Fibroblast of mammary gland (primary cell): ENCODE results near the gene LSS.
"Not testable (repeated sequence)": the region's sequence is repeated elsewhere in the genome, so short reads cannot be mapped to it uniquely, and the experiment has no call there.

Experiments
- DNase-seq: peaks from one replicate; pipeline ENCODE4 v3.0.0-alpha.2; 2010; ENCODE audit warnings: low read depth
- H3K4me3 ChIP-seq: 2 replicates; pipeline ENCODE4 v1.5.1; 2011; ENCODE audit warnings: low read depth, mild to moderate bottlenecking, low read length, moderate library complexity; ENCODE audit not compliant: control insufficient read depth
- CTCF ChIP-seq: conservative IDR thresholded peaks from 2 replicates; pipeline ENCODE4 v1.5.1; 2011; ENCODE audit warnings: low read depth, low read length, inconsistent platforms; ENCODE audit not compliant: control insufficient read depth, insufficient read depth

The LSS gene

GRCh38 chr21:46184625-46185555, 43.7 kb downstream of the LSS start:
- TF ChIP-seq CTCF = no peak

GRCh38 chr21:46183910-46184624, 44.5 kb downstream of the LSS start, which contains the start of gene SPATC1L:
SPATC1L (minus strand) TSS chr21:46184459; CDS start chr21:46182816, 1,643 bp downstream.
- no peak for TF ChIP-seq CTCF
- peak; percentile 36 for DNase-seq
- peak within 1 kb of the TSS; percentile 32 for H3K4me3 ChIP-seq

More at GRCh38 chr21:46184625-46185555, 43.7 kb downstream of the LSS start:
- DNase-seq = peak; percentile 62
- H3K4me3 ChIP-seq = peak overlapping the region; percentile 26

- not testable (repeated sequence) for H3K4me3 ChIP-seq, DNase-seq
Measured at GRCh38 chr21:46183337-46183909, 45.2 kb downstream of the LSS start.

- H3K4me3 ChIP-seq = no peak overlapping the region
- no peak for TF ChIP-seq CTCF
- DNase-seq = no peak
Measured at GRCh38 chr21:46182548-46183336, 45.8 kb downstream of the LSS start.

- H3K4me3 ChIP-seq = no peak overlapping the region
- no peak for DNase-seq
- TF ChIP-seq CTCF = no peak
Measured at GRCh38 chr21:46181953-46182547, 46.5 kb downstream of the LSS start.

GRCh38 chr21:46181436-46181835, 47.1 kb downstream of the LSS start:
- no peak overlapping the region for H3K4me3 ChIP-seq
- DNase-seq = no peak
- TF ChIP-seq CTCF = no peak
